HEK293T (cell line): ENCODE results near the gene VWA8.
A peak's percentile ranks its signal among the peaks of the same experiment; 100 is the strongest.

ENCODE experiments used
- CTCF ChIA-PET: fragments of 350-600 bp; formaldehyde crosslinking; extraction: SDS; loops from one replicate; lab custom pipeline; 2021; ENCODE audit warnings: antibody characterized with exemption, inconsistent platforms; lab: Yijun Ruan, JAX
- POLR2A ChIA-PET: fragments of 350-600 bp; formaldehyde crosslinking; extraction: SDS; loops from one replicate; lab custom pipeline; 2020; ENCODE audit warnings: antibody characterized with exemption, inconsistent platforms; lab: Yijun Ruan, JAX
- DNase-seq: peaks from one replicate; pipeline ENCODE4 v3.0.0; 2012; ENCODE audit warnings: mixed read lengths; ENCODE audit errors: extremely low spot score
- ARNT ChIP-seq: fragments of 450-650 bp; IDR thresholded peaks from 2 replicates; pipeline ENCODE4 v1.6.1; 2017; ENCODE audit warnings: mild to moderate bottlenecking
- BHLHE40 ChIP-seq: fragments of 450-650 bp; IDR thresholded peaks from 2 replicates; pipeline ENCODE4 v1.6.1; 2016; ENCODE audit warnings: mild to moderate bottlenecking, moderate library complexity, borderline replicate concordance
- CTBP1 ChIP-seq: fragments of 450-650 bp; IDR thresholded peaks from 2 replicates; pipeline ENCODE4 v1.6.1; 2016; ENCODE audit warnings: borderline replicate concordance
- ELF4 ChIP-seq: fragments of 450-650 bp; IDR thresholded peaks from 2 replicates; pipeline ENCODE4 v1.6.1; 2017; ENCODE audit warnings: antibody characterized with exemption
- FOXA1 ChIP-seq: fragments of 450-650 bp; IDR thresholded peaks from 2 replicates; pipeline ENCODE4 v1.6.1; 2016; ENCODE audit warnings: mild to moderate bottlenecking
- FOXK2 ChIP-seq: fragments of 450-650 bp; IDR thresholded peaks from 2 replicates; pipeline ENCODE4 v1.6.1; 2016; ENCODE audit warnings: mild to moderate bottlenecking
- FOXM1 ChIP-seq: fragments of 450-650 bp; IDR thresholded peaks from 2 replicates; pipeline ENCODE4 v1.6.1; 2017; ENCODE audit warnings: mild to moderate bottlenecking, borderline replicate concordance
- HDGF ChIP-seq: fragments of 450-650 bp; IDR thresholded peaks from 2 replicates; pipeline ENCODE4 v1.6.1; 2017; ENCODE audit warnings: antibody characterized with exemption, borderline replicate concordance
- L3MBTL2 ChIP-seq: fragments of 450-650 bp; conservative IDR thresholded peaks from 2 replicates; pipeline ENCODE4 v1.6.1; 2016; ENCODE audit warnings: mild to moderate bottlenecking
- LEF1 ChIP-seq: fragments of 450-650 bp; IDR thresholded peaks from 2 replicates; pipeline ENCODE4 v1.6.1; 2017; ENCODE audit warnings: mild to moderate bottlenecking, borderline replicate concordance
- NFRKB ChIP-seq: fragments of 450-650 bp; IDR thresholded peaks from 2 replicates; pipeline ENCODE4 v1.6.1; 2016; ENCODE audit warnings: mild to moderate bottlenecking, moderate library complexity
- SP1 ChIP-seq: fragments of 450-650 bp; IDR thresholded peaks from 2 replicates; pipeline ENCODE4 v1.6.1; 2017
- SUZ12 ChIP-seq: fragments of 450-650 bp; IDR thresholded peaks from 2 replicates; pipeline ENCODE4 v1.6.1; 2016; ENCODE audit warnings: mild to moderate bottlenecking
- TARDBP ChIP-seq: fragments of 450-650 bp; IDR thresholded peaks from 2 replicates; pipeline ENCODE4 v1.6.1; 2016
- ZNF384 ChIP-seq: fragments of 450-650 bp; IDR thresholded peaks from 2 replicates; pipeline ENCODE4 v1.6.1; 2016
- TF ChIP-seq, protein P1 (sequence below): fragments of 450-650 bp; IDR thresholded peaks from 2 replicates; pipeline ENCODE4 v1.6.1; 2016

VWA8 gene

DNA sequence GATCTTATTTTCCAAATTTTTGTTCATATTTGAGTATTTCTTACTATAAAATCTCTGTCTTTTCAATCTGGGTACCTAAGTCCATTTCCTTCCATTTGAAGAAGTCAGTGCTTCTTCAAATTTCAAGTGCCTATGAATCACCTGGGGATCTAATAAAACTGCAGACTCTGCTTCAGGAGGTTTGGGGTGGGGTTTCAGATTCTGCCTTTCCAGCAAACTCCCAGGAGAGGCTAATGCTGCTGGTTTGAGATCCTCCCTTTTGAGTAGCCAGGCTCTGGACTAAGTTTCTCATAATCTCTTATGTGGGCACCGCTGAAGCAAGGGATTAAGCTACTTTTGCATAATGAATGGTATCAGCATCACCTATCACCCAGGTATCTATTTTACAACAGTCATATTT lies 261.1 kb downstream of the VWA8 start:
- TF ChIP-seq ELF4 (no peak), FOXM1 (no peak), ARNT (no peak), BHLHE40 (no peak), ZNF384 (no peak), FOXK2 (no peak), L3MBTL2 (no peak), SP1 (no peak)
- DNase-seq: no peak
- CTCF ChIA-PET: no interaction called here
- POLR2A ChIA-PET: no interaction called here

DNA sequence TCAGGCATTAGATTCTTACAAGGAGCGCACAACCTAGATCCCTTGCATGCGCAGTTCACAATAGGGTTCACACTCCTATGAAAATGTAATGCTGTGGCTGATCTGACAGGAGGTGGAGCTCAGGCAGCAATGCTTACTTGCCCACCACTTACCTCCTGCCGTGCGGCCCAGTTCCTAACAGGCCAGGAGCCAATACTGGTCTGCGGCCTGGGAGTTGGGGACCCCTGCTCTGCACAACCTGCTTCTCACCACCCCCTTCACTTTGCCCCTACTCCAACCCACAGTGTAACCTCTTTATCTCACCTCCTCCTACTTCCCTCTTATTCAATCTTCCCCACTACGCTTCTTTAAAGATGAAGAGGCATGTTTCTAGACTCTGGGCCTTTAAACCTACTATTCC lies 263.3 kb downstream of the VWA8 start:
- ChIA-PET CTCF (interaction anchor here (0.6 kb wide), 1 partner anchor 10 kb away, joined by 3 read pairs; no protein-coding TSS in a partner anchor), POLR2A (no interaction called here)
- TF ChIP-seq NFRKB: no peak
- no peak for TF ChIP-seq SP1
- TF ChIP-seq FOXA1: no peak
- TF ChIP-seq L3MBTL2: no peak
- no peak for DNase-seq

DNA sequence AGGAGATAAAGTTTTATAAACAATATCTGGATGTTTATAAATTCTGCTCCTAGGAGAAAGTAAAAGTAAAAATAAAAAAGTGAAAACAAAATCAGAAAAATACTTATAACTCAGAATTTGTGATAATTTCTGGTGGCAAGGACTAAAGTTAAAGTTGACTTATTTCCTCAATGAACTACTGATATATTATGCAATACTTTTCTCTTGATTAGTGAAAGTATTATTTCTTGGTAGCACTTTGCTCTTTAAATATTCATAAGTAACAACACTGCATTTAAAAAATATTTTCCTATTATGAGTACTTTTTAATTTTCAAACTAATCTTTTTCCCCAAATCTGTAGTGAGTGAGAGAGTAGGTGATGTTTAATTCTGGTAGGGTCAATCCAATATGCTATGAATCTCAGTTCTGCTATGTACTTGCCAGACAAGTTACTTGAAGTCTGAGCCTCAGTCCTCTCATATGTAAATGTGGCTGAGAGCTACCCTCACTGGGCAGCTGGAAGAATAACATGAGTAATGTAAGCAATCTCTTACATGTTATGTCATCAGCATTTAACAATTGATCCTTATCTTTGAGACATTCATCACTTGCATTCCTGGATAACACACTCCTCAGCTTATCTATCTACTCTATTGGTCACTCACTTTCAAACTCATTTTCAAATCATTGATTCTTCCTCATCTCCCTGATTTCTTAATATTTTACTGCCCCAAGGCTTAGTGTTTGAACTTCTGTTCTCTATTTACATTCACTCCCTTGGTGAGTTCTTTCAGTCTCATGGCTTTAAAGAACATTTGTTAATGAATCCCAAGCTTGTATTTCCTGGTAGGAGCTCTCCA lies 264.5 kb downstream of the VWA8 start:
- ChIA-PET POLR2A (interaction anchor here (0.6 to 1.0 kb wide), 2 partner anchors 8 to 20 kb away, joined by 3 to 4 read pairs; no protein-coding TSS in a partner anchor), CTCF (no interaction called here)
- TF ChIP-seq FOXM1 (no peak), ELF4 (no peak), CTBP1 (peak; percentile 86), BHLHE40 (no peak), L3MBTL2 (no peak), FOXK2 (no peak), SP1 (no peak), TARDBP (no peak), LEF1 (no peak), SUZ12 (no peak), ZNF384 (no peak)
- TF ChIP-seq, protein P1, sequence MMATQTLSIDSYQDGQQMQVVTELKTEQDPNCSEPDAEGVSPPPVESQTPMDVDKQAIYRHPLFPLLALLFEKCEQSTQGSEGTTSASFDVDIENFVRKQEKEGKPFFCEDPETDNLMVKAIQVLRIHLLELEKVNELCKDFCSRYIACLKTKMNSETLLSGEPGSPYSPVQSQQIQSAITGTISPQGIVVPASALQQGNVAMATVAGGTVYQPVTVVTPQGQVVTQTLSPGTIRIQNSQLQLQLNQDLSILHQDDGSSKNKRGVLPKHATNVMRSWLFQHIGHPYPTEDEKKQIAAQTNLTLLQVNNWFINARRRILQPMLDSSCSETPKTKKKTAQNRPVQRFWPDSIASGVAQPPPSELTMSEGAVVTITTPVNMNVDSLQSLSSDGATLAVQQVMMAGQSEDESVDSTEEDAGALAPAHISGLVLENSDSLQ: peak; percentile 63
- peak; percentile 39 for DNase-seq

DNA sequence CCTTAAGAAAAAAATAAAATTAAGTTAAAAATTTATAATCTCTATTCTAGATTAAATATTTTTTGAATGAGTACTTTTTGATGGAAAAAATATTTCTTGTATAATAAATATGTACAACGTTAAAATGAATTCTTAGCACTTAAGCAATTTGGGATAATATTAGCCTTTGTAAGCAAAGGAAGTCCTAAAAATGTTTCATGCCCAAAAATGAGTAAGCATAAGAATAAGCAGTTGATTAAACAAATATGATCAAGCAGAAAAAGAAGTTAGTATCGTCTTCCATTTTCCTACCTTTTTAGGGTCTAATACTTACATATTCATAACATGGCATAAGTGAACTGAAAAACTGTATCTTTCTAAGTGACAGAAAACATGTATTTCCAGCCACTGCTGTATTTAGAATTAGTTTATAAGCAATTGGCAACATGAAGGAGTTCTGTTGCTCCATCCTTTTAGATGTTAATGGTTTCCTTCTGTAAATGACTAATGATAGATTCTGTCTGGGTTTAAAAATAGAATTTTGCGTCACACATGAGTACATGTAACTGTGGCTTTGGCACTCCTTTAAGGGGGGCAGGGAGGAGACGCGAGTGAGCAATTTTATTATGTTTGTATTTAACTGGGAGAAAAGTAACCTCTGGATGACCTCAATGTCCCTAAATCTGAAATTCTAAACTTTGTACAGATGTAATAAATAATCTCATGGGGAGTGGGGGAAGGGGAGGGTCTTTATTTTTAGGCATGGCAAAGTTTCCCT lies 266.2 kb downstream of the VWA8 start:
- CTCF ChIA-PET: no interaction called here
- POLR2A ChIA-PET: no interaction called here
- no peak for TF ChIP-seq FOXA1
- TF ChIP-seq NFRKB: no peak
- peak; percentile 61; the same call in 1 of the 2 replicates for TF ChIP-seq CTBP1
- TF ChIP-seq, protein P1: peak; percentile 77
- TF ChIP-seq SUZ12: no peak
- TF ChIP-seq ELF4: no peak
- no peak for TF ChIP-seq L3MBTL2
- no peak for TF ChIP-seq LEF1
- no peak for TF ChIP-seq FOXK2
- DNase-seq: peak; percentile 22

DNA sequence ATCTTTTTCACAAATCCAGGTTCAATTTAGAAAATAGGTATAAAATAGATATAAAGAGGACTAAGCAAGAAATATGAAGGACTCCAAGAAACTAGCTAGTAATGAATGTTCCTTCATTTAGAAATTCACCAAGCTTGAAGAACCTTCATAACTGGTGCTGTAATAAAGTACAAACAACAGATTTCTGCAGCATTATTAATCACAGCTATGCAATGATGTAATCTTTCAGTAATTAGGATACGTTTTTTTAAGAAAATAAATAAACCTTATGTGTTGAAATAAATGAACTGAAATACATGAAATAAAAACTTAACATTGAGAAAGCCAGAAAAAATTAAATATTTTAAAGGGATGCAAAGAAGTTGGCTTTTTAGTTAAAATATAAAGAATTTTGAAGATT lies 267.5 kb downstream of the VWA8 start:
- DNase-seq: no peak
- TF ChIP-seq SP1 (no peak), ARNT (no peak), BHLHE40 (no peak), NFRKB (no peak), L3MBTL2 (no peak), CTBP1 (no peak), FOXA1 (no peak), TARDBP (no peak), HDGF (no peak), FOXM1 (no peak), ZNF384 (no peak), ELF4 (no peak)
- TF ChIP-seq, protein P1: no peak
- POLR2A ChIA-PET: no interaction called here
- CTCF ChIA-PET: no interaction called here

DNA sequence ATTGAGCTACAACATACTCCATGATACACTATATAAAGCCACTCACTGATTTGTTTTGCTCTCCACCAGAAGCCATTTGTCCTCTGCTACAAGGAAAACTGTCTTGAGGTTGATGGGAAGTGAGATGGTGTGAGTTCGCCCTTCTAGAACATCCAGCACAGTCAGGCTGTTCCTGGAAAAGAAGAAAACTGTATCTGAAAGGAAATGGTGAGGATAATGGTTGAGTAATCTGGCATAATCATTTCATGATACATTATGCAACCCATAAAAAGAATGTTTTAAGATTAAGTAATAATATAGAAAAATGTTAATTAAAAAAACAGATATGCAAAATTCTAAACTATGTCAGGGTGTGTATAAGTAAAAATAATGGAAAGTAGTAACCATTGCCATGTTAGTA lies 269.6 kb downstream of the VWA8 start:
- no peak for TF ChIP-seq TARDBP
- no peak for TF ChIP-seq NFRKB
- no peak for TF ChIP-seq HDGF
- no peak for TF ChIP-seq CTBP1
- POLR2A ChIA-PET: interaction anchor here (0.6 kb wide), 2 partner anchors 11 to 58 kb away, joined by 3 read pairs; no protein-coding TSS in a partner anchor
- no peak for DNase-seq
- CTCF ChIA-PET: no interaction called here
